ENCODE results near the gene RNU1-3. TPM values are rescaled to one million over a fixed set of nuclear protein-coding genes. Genes with fewer than 3 reads are reported as not detected.

Gene RNU1-3
- total and polyA plus RNA-seq, 9 of the 15 experiments (the other 6 are each of a cell fraction or from before 2014, with no cell fraction given): under 0.01 to 32,823 (median 2,538) TPM; not detected in 4

GRCh38 chr1:16677552-16678431 lies 11.0 kb upstream of the RNU1-3 start (continued):
- TF ChIP-seq MYNN (IDR thresholded peaks at IDR 0.05) (peak; percentile 86), MYNN (CRISPR knock-in tag; IDR thresholded peaks at IDR 0.05) (no peak), NFIC (IDR thresholded peaks at IDR 0.05) (peak; percentile 85), CC2D1A (IDR thresholded peaks at IDR 0.05) (no peak), CTCF (IDR thresholded peaks at IDR 0.05 in 2 of 3, conservative IDR thresholded peaks at IDR 0.05 in 1 of 3; ENCODE audit: insufficient read depth in 2 of 3, low read depth in 1 of 3, low read length in 3 of 3) (peak in 2 of 3 experiments; percentile 1 to 12; a peak in 1 of 6 replicates), BCOR (IDR thresholded peaks at IDR 0.05) (no peak), POLR2G (IDR thresholded peaks at IDR 0.05; ENCODE audit: low read depth, low read length) (no peak), ETV1 (tag; conservative IDR thresholded peaks at IDR 0.05; ENCODE audit: low read depth) (0 out of 2 replicates have a peak, but pooled peaks have one; percentile 8), ZNF639 (CRISPR knock-in tag; conservative IDR thresholded peaks at IDR 0.05 in 1 of 2, IDR thresholded peaks at IDR 0.05 in 1 of 2) (no peak), RFX5 (IDR thresholded peaks at IDR 0.05; ENCODE audit: low read depth, low read length) (peak; percentile 72; the same call in 1 of the 2 replicates), DIDO1 (tag; IDR thresholded peaks at IDR 0.05; ENCODE audit: low read depth) (no peak), CBFA2T3 (IDR thresholded peaks at IDR 0.05) (no peak), HBP1 (CRISPR knock-in tag; IDR thresholded peaks at IDR 0.05) (peak; percentile 35; the same call in 1 of the 2 replicates), TEAD4 (IDR thresholded peaks at IDR 0.05; ENCODE audit: low read length) (peak; percentile 88), TEAD4 (CRISPR knock-in tag; IDR thresholded peaks at IDR 0.05; ENCODE audit: borderline replicate concordance) (no peak), YY1 (IDR thresholded peaks at IDR 0.05; ENCODE audit: borderline replicate concordance in 1 of 3, control insufficient read depth in 1 of 3, extremely low read depth in 1 of 3, insufficient read depth in 3 of 3, insufficient read length in 1 of 3, insufficient replicate concordance in 2 of 3, low read depth in 1 of 3, low read length in 2 of 3) (peak in 1 of 3 experiments; percentile 39), NCOA1 (IDR thresholded peaks at IDR 0.05; ENCODE audit: low read depth) (no peak), ZNF740 (CRISPR knock-in tag; IDR thresholded peaks at IDR 0.05) (no peak), ZNF740 (tag; IDR thresholded peaks at IDR 0.05) (no peak), ZNF253 (CRISPR knock-in tag; conservative IDR thresholded peaks at IDR 0.05) (no peak)
